HepG2 (cell line): ENCODE data around the gene CYP2A7. TPM values are rescaled to one million over a fixed set of nuclear protein-coding genes. Genes with fewer than 3 reads are reported as not detected.
"Not testable (repeated sequence)": the region's sequence is repeated elsewhere in the genome, so short reads cannot be mapped to it uniquely, and the experiment has no call there.

Source experiments
- ATAC-seq: fragments of 200-7000 bp; cut with Tn5 transposase; 3 replicates; pipeline ENCODE4 v1.9.1; 2020; ENCODE audit warnings: mild to moderate bottlenecking, moderate library complexity
- BruUV-seq: library from RNA; stranded (reverse); fragments of 400-500 nt; replicated peaks from 2 replicates; lab custom pipeline; 2021; lab: Mats Ljungman, UMichigan
- CTCF ChIA-PET: fragments of 300-600 bp; formaldehyde crosslinking; extraction: SDS; loops from one replicate; lab custom pipeline; 2021; ENCODE audit warnings: low total read pairs, inconsistent platforms, low intra/inter-chr PET ratio; lab: Yijun Ruan, JAX
- POLR2A ChIA-PET: fragments of 350-600 bp; sonication (Branson Sonifier 250); formaldehyde crosslinking; loops from one replicate; lab custom pipeline; 2020; ENCODE audit warnings: antibody characterized with exemption, inconsistent platforms; lab: Yijun Ruan, JAX
- DNase-seq: peaks from one replicate; pipeline ENCODE4 v3.0.0-alpha.2; 2015; ENCODE audit warnings: low spot score
- FAIRE-seq: peaks from 3 replicates; lab custom pipeline; 2011; peaks lifted over from hg19 to GRCh38; lab: Jason Lieb, UNC
- H2AFZ ChIP-seq: one replicate; pipeline ENCODE4 v1.6.1; 2011; ENCODE audit warnings: low read length, inconsistent platforms
- H3K27ac ChIP-seq: fragments of 300-600 bp; 3 replicates; pipeline ENCODE4 v1.8.0; 2011; ENCODE audit warnings: mixed run types, mild to moderate bottlenecking, mixed read lengths, low read length, inconsistent platforms; ENCODE audit not compliant: insufficient read depth; ENCODE audit errors: extremely low read length
- H3K27me3 ChIP-seq, 2 experiments: fragments of 200-600 bp in 1 of 2; 2 replicates in 1 of 2; 3 replicates in 1 of 2; pipeline versions ENCODE4 v1.6.0 to v1.8.0; 2011; ENCODE audit warnings: low read length in 2 of 2, mild to moderate bottlenecking in 2 of 2, moderate library complexity in 2 of 2, inconsistent platforms in 1 of 2; ENCODE audit not compliant: insufficient read depth in 2 of 2, control insufficient read depth in 1 of 2
- H3K36me3 ChIP-seq, 2 experiments: fragments of 200-600 bp in 1 of 2; replicated peaks in 1 of 2; 2 replicates in 1 of 2; 3 replicates in 1 of 2; pipeline versions ENCODE4 v1.5.1 to v1.8.0; 2011; ENCODE audit warnings: low read length in 2 of 2, inconsistent platforms in 1 of 2; ENCODE audit not compliant: insufficient read depth in 2 of 2, control insufficient read depth in 1 of 2
- H3K4me1 ChIP-seq: 2 replicates; pipeline ENCODE4 v1.5.1; 2012; ENCODE audit warnings: low read length, inconsistent platforms; ENCODE audit not compliant: insufficient read depth
- H3K4me2 ChIP-seq: 2 replicates; pipeline ENCODE4 v1.6.0; 2011; ENCODE audit warnings: low read depth, low read length, inconsistent platforms
- H3K4me3 ChIP-seq, 3 experiments: fragments of 200-600 bp in 1 of 3; sonication (generic), shearing (Covaris generic) in 1 of 3; replicated peaks in 1 of 3; 2 replicates each; pipeline ENCODE4 v1.5.1; 2011 to 2016; ENCODE audit warnings: low read length in 3 of 3, inconsistent platforms in 2 of 3, low read depth in 2 of 3, mild to moderate bottlenecking in 2 of 3, control low read depth in 1 of 3, mixed read lengths in 1 of 3; ENCODE audit not compliant: insufficient read depth in 1 of 3
- H3K79me2 ChIP-seq: one replicate; pipeline ENCODE4 v1.6.1; 2011; ENCODE audit warnings: low read length, inconsistent platforms; ENCODE audit not compliant: insufficient read depth
- H3K9ac ChIP-seq: 2 replicates; pipeline ENCODE4 v1.6.0; 2011; ENCODE audit warnings: mild to moderate bottlenecking, low read depth, low read length, inconsistent platforms; ENCODE audit not compliant: insufficient read depth
- H3K9me3 ChIP-seq: 2 replicates; pipeline ENCODE4 v1.5.1; 2012; ENCODE audit warnings: mild to moderate bottlenecking, low read length
- H4K20me1 ChIP-seq: 2 replicates; pipeline ENCODE4 v1.6.0; 2011; ENCODE audit warnings: inconsistent platforms, mild to moderate bottlenecking, low read length, moderate library complexity; ENCODE audit not compliant: insufficient read depth
- AFF4 ChIP-seq: sonication (generic); formaldehyde crosslinking; IDR thresholded peaks from 2 replicates; pipeline ENCODE4 v1.4.0; 2020; ENCODE audit warnings: missing genetic modification reagents
- BHLHE40 ChIP-seq: IDR thresholded peaks from 2 replicates; pipeline ENCODE4 v1.6.1; 2011; ENCODE audit warnings: low read length, improper control_type of control experiment
- HDAC1 ChIP-seq: sonication (generic); formaldehyde crosslinking; IDR thresholded peaks from 2 replicates; pipeline ENCODE4 v1.5.1; 2020; ENCODE audit warnings: mild to moderate bottlenecking, missing genetic modification reagents
- SRSF1 ChIP-seq: fragments of 200-400 bp; formaldehyde crosslinking; optimal IDR thresholded peaks from 2 replicates; pipeline ENCODE3; 2017; ENCODE audit warnings: mild to moderate bottlenecking, low read depth, low read length, moderate library complexity
- TFE3 ChIP-seq: IDR thresholded peaks from 2 replicates; pipeline ENCODE4 v1.6.1; 2016
- ZFAT ChIP-seq: sonication (generic); formaldehyde crosslinking; conservative IDR thresholded peaks from 2 replicates; pipeline ENCODE4 v1.8.1; 2023; ENCODE audit warnings: missing genetic modification reagents, inconsistent platforms
- ZNF3 ChIP-seq: IDR thresholded peaks from 2 replicates; pipeline ENCODE4 v1.7.0; 2017; ENCODE audit warnings: inconsistent platforms
- ZNF619 ChIP-seq: sonication (generic); formaldehyde crosslinking; IDR thresholded peaks from 2 replicates; pipeline ENCODE4 v1.4.0; 2020; ENCODE audit warnings: mild to moderate bottlenecking, missing genetic modification reagents
- WGBS: methylation state at CpG from one replicate; pipeline ENCODE4 v1.1.6; 2017; ENCODE audit warnings: low lambda C conversion rate; 5-methylcytosine and 5-hydroxymethylcytosine counted together
- in situ Hi-C: cut with HindIII; loops from 2 replicates; pipeline ENCODE4 v1.10.0; 2017; ENCODE audit warnings: low pct_unique_long_range_greater_than_20kb; ENCODE audit not compliant: extremely low pct_ligation_motif_present
- intact Hi-C: fragments of 100-400 bp; cut with micrococcal nuclease; formaldehyde crosslinking; loops from one replicate; pipeline ENCODE4 v1.10.0; 2022; ENCODE audit not compliant: unreplicated experiment
- polyA plus RNA-seq, 8 experiments: library from polyadenylated mRNA; depleted of rRNA in 3 of 8; stranded (reverse) in 7 of 8; unstranded in 1 of 8; fragments of >200 nt; fragmentation: Illumina TruSeq in 4 of 8; extraction: Trizol in 4 of 8; gene quantifications; 2 replicates each; pipeline versions ENCODE4 v1.2.1 to v1.2.3, GENCODE V29; 2011 to 2016; ENCODE audit warnings: low read depth in 4 of 8, missing spikeins in 1 of 8, mixed read lengths in 1 of 8; ENCODE audit not compliant: insufficient read depth in 1 of 8
- total RNA-seq, 5 experiments: library from RNA; depleted of rRNA; stranded (reverse); fragments of >200 nt; fragmentation: Illumina TruSeq; extraction: Trizol; gene quantifications; 2 replicates each; pipeline ENCODE4 v1.2.3, GENCODE V29; 2016; ENCODE audit warnings: low read depth in 1 of 5

The CYP2A7 gene
- total and polyA plus RNA-seq, 2 of the 13 experiments (the other 11 are each of a cell fraction or from before 2014, with no cell fraction given): not detected

- H3K27ac ChIP-seq, H2AFZ ChIP-seq, in situ Hi-C loops, H3K4me3 ChIP-seq, H3K36me3 ChIP-seq, BruUV-seq, H3K4me2 ChIP-seq, H3K9ac ChIP-seq, FAIRE-seq, DNase-seq, POLR2A ChIA-PET, CTCF ChIA-PET, H4K20me1 ChIP-seq, H3K79me2 ChIP-seq, ATAC-seq, intact Hi-C loops: not testable (repeated sequence)
- 45% methylated on average over 11 of the region's 11 CpGs for WGBS
- Histone ChIP-seq H3K4me1 (peaks cover 23% of the 10 kb centered on the region), H3K27me3 (peaks cover 5 to 50% of the 10 kb centered on the region in 2 experiments), H3K9me3 (peaks cover 13% of the 10 kb centered on the region)
Measured at GRCh38 chr19:40922237-40923160, 40.5 kb upstream of the CYP2A7 start.

GRCh38 chr19:40921005-40921897 is 39.2 kb upstream of the CYP2A7 start:
- in situ Hi-C loops: no loop called here
- ATAC-seq: peak; percentile 95
- peak; percentile 83 for DNase-seq
- peaks cover 23% of the 10 kb centered on the region for H3K4me1 ChIP-seq
- H3K27me3 ChIP-seq: peaks cover 5 to 42% of the 10 kb centered on the region in 2 experiments
- intact Hi-C loops: no loop called here
- BruUV-seq: no TSS peak
- FAIRE-seq: peak; percentile 74
- CTCF ChIA-PET: no interaction called here
- H3K9me3 ChIP-seq: peaks cover 13% of the 10 kb centered on the region
- 0% methylated on average over 4 of the region's 9 CpGs for WGBS
- H3K36me3 ChIP-seq: no peaks in the 10 kb centered on the region
- H3K27ac ChIP-seq: peak overlapping the region; percentile 20
- POLR2A ChIA-PET: interaction anchor here (1.0 kb wide), 1 partner anchor 89 kb away, joined by 3 read pairs; no protein-coding TSS in a partner anchor
- H4K20me1 ChIP-seq: peaks cover 4% of the 10 kb centered on the region; the same call in 1 of the 2 replicates
- no peak overlapping the region for H3K4me2 ChIP-seq
- H3K4me3 ChIP-seq: no peak overlapping the region
- no peak overlapping the region for H3K9ac ChIP-seq
- no peak overlapping the region for H2AFZ ChIP-seq
- H3K79me2 ChIP-seq: no peaks in the 10 kb centered on the region
- peak; percentile 80 for TF ChIP-seq TFE3 (CRISPR knock-in tag)
- peak; percentile 97 for TF ChIP-seq HDAC1 (CRISPR knock-in tag)
- TF ChIP-seq ZNF3 (CRISPR knock-in tag): no peak
- TF ChIP-seq ZNF619: no peak
- TF ChIP-seq BHLHE40: peak; percentile 79
- no peak for TF ChIP-seq AFF4 (CRISPR knock-in tag)
- TF ChIP-seq ZFAT: no peak
- TF ChIP-seq SRSF1: no peak
